DMS114 treated with DMSO at 0.1 percent for 48 hours (cell line): ENCODE data around the gene CCDC88C.
"Not testable (repeated sequence)": the region's sequence is repeated elsewhere in the genome, so short reads cannot be mapped to it uniquely, and the experiment has no call there.

Experiments
- DNase-seq: peaks from one replicate; lab custom pipeline; 2025; ENCODE audit not compliant: unreplicated experiment; lab: John Stamatoyannopoulos, UW

The CCDC88C gene

GRCh38 chr14:91272341-91273272 is 145.0 kb downstream of the CCDC88C start:
- DNase-seq: no peak

GRCh38 chr14:91271639-91272038 is 146.0 kb downstream of the CCDC88C start:
- no peak for DNase-seq

GRCh38 chr14:91270619-91271018 is 147.0 kb downstream of the CCDC88C start:
- no peak for DNase-seq

GRCh38 chr14:91270188-91270587 is 147.4 kb downstream of the CCDC88C start:
- DNase-seq: no peak

GRCh38 chr14:91269076-91269991 is 148.3 kb downstream of the CCDC88C start:
- no peak for DNase-seq

- no peak for DNase-seq
These were observed 149.6 kb downstream of the CCDC88C start for GRCh38 chr14:91267965-91268437.

- not testable (repeated sequence) for DNase-seq
These were observed 151.3 kb downstream of the CCDC88C start for GRCh38 chr14:91266276-91266675.

GRCh38 chr14:91265404-91265803 is 152.2 kb downstream of the CCDC88C start:
- no peak for DNase-seq

GRCh38 chr14:91264151-91265150 is 153.2 kb downstream of the CCDC88C start:
- no peak for DNase-seq

- no peak for DNase-seq
These were observed 154.3 kb downstream of the CCDC88C start for GRCh38 chr14:91263329-91263728.

- DNase-seq: no peak
These were observed 155.6 kb downstream of the CCDC88C start for GRCh38 chr14:91261986-91262549.

GRCh38 chr14:91261115-91261514 is 156.5 kb downstream of the CCDC88C start:
- no peak for DNase-seq

GRCh38 chr14:91258876-91259275 is 158.7 kb downstream of the CCDC88C start:
- DNase-seq: no peak

- no peak for DNase-seq
These were observed 159.5 kb downstream of the CCDC88C start for GRCh38 chr14:91258011-91258618.

- DNase-seq: no peak
These were observed 160.2 kb downstream of the CCDC88C start for GRCh38 chr14:91257328-91258010.

- no peak for DNase-seq
These were observed 161.0 kb downstream of the CCDC88C start for GRCh38 chr14:91256661-91257060.

GRCh38 chr14:91255026-91255695 is 162.5 kb downstream of the CCDC88C start:
- DNase-seq: no peak

GRCh38 chr14:91254461-91254860 is 163.2 kb downstream of the CCDC88C start:
- DNase-seq: no peak
